Camera-type eye (tissue), 1 donor: ENCODE results near the gene SHROOM2. TPM values are rescaled to one million over a fixed set of nuclear protein-coding genes. Genes with fewer than 3 reads are reported as not detected.

Experiments
- total RNA-seq: library from RNA; depleted of rRNA; stranded (reverse); fragments of >200 nt; gene quantifications from one replicate; pipeline ENCODE4 v1.2.3, GENCODE V29; 2014

The SHROOM2 gene, protein sequence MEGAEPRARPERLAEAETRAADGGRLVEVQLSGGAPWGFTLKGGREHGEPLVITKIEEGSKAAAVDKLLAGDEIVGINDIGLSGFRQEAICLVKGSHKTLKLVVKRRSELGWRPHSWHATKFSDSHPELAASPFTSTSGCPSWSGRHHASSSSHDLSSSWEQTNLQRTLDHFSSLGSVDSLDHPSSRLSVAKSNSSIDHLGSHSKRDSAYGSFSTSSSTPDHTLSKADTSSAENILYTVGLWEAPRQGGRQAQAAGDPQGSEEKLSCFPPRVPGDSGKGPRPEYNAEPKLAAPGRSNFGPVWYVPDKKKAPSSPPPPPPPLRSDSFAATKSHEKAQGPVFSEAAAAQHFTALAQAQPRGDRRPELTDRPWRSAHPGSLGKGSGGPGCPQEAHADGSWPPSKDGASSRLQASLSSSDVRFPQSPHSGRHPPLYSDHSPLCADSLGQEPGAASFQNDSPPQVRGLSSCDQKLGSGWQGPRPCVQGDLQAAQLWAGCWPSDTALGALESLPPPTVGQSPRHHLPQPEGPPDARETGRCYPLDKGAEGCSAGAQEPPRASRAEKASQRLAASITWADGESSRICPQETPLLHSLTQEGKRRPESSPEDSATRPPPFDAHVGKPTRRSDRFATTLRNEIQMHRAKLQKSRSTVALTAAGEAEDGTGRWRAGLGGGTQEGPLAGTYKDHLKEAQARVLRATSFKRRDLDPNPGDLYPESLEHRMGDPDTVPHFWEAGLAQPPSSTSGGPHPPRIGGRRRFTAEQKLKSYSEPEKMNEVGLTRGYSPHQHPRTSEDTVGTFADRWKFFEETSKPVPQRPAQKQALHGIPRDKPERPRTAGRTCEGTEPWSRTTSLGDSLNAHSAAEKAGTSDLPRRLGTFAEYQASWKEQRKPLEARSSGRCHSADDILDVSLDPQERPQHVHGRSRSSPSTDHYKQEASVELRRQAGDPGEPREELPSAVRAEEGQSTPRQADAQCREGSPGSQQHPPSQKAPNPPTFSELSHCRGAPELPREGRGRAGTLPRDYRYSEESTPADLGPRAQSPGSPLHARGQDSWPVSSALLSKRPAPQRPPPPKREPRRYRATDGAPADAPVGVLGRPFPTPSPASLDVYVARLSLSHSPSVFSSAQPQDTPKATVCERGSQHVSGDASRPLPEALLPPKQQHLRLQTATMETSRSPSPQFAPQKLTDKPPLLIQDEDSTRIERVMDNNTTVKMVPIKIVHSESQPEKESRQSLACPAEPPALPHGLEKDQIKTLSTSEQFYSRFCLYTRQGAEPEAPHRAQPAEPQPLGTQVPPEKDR (N-terminal part only)
- 23.6 TPM for total RNA-seq

DNA sequence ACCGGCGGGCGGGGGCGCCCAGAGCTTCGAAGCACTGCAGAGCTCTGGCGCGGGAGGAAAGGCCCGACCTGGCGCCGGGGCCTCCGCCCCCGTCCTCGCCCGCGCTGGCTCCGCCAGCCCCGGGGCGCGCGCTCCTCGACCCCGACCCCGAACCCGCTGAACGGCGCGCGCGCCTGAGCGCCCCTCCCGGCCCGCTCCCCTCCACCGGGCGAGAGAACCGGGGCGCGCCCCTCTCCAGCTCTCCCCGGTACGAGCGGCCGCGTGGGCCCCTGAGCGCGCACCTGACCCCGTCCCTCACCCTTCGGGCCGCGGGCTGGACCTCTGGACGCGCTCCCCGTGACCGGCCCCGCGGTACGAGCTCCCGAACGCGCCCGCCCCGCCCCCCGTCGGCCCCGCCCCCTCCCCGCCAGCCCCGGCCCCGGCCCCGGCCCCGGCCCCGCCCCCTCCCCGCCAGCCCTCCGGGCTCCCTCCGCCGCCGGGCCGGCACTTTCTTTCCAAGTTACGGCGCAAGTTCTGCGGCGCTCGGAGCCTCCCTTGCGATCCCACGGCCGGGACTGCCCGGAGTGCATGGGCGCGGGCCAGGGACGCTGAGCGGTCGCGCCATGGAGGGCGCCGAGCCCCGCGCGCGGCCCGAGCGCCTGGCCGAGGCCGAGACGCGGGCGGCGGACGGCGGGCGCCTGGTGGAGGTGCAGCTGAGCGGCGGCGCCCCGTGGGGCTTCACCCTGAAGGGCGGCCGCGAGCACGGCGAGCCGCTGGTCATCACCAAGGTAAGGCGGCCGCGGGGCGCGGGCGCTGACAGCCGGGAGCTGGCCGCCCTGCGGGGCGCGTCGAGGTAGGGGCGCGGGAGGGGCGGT lies at the start of gene SHROOM2:
SHROOM2 (plus strand) TSS at position 486 of the 854 bp plus-strand sequence; CDS start at position 603, 117 bp downstream.

DNA sequence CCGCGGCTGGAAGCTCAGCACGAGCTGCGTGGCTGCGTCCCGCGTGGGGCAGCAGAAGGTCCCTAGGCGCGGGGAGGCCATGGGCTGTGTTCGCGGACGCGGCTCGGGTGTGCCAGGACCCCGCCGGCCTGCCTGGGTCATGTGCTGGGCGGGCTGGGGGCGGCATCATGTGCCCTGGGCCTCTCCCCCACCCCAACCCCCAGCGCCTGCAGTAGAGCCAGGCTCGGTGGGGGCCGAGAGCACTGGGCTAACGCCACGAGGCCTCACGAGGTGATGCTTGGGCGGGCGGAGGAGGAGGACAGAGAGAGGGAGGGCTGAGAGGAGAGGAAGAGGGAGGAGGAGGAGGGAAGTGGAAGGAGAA lies 20.5 kb upstream of the SHROOM2 start, which contains the start of gene GPR143:
GPR143 (minus strand) TSS at position 111 of the 361 bp plus-strand sequence; CDS start at position 81, 30 bp downstream.

GRCh38 chrX:9966775-9967408 lies 180.7 kb downstream of the SHROOM2 start, which contains the start of gene CLDN34:
Gene CLDN34 (plus strand): TSS chrX:9967358. CDS start chrX:9967358, 0 bp downstream.

Other genes with a start within 250 kb of the SHROOM2 start
- gene GPR143, start 20.6 kb upstream of the SHROOM2 start, total RNA-seq = 11.9 TPM
- gene CLDN34, start 180.9 kb downstream of the SHROOM2 start, total RNA-seq = not detected